Memory B cell (primary cell): Measurements from ENCODE around the gene PTEN.
A peak's percentile ranks its signal among the peaks of the same experiment; 100 is the strongest.
"Not testable (repeated sequence)": the region's sequence is repeated elsewhere in the genome, so short reads cannot be mapped to it uniquely, and the experiment has no call there.

ENCODE experiments used
- ATAC-seq: fragments of 150-1000 bp; cut with Tn5 transposase; 2 replicates; pipeline ENCODE4 v1.10.0; 2021; ENCODE audit warnings: low read depth, mild to moderate bottlenecking, moderate library complexity
- DNase-seq, 2 donors: peaks; one replicate each; pipeline ENCODE4 v3.0.0; 2022; ENCODE audit warnings: low spot score in 2 of 2
- H3K27ac Mint-ChIP-seq: one replicate; pipeline ENCODE4 v1.8.0; 2022; ENCODE audit warnings: mild to moderate bottlenecking, moderate library complexity, mixed read lengths
- H3K27me3 Mint-ChIP-seq: one replicate; pipeline ENCODE4 v1.8.0; 2022; ENCODE audit warnings: mixed read lengths
- H3K36me3 Mint-ChIP-seq: one replicate; pipeline ENCODE4 v1.8.0; 2022; ENCODE audit warnings: mild to moderate bottlenecking, mixed read lengths
- H3K4me1 Mint-ChIP-seq: one replicate; pipeline ENCODE4 v1.8.0; 2022; ENCODE audit warnings: mixed read lengths
- H3K4me3 Mint-ChIP-seq: one replicate; pipeline ENCODE4 v1.8.0; 2022; ENCODE audit warnings: mild to moderate bottlenecking, moderate library complexity, mixed read lengths
- H3K9me3 Mint-ChIP-seq: one replicate; pipeline ENCODE4 v1.8.0; 2022; ENCODE audit warnings: mixed read lengths

PTEN gene

GRCh38 chr10:87860156-87860795, 3.1 kb upstream of the PTEN start:
- ATAC-seq, result peak; percentile 18
- peak in 1 of 2 donors; percentile 42 for DNase-seq
- Mint-ChIP-seq H3K36me3 (no peaks in the 10 kb centered on the region), H3K4me1 (peaks cover 20% of the 10 kb centered on the region), H3K9me3 (no peaks in the 10 kb centered on the region), H3K4me3 (peak overlapping the region; percentile 55), H3K27me3 (no peaks in the 10 kb centered on the region), H3K27ac (peak overlapping the region; percentile 93)

DNA sequence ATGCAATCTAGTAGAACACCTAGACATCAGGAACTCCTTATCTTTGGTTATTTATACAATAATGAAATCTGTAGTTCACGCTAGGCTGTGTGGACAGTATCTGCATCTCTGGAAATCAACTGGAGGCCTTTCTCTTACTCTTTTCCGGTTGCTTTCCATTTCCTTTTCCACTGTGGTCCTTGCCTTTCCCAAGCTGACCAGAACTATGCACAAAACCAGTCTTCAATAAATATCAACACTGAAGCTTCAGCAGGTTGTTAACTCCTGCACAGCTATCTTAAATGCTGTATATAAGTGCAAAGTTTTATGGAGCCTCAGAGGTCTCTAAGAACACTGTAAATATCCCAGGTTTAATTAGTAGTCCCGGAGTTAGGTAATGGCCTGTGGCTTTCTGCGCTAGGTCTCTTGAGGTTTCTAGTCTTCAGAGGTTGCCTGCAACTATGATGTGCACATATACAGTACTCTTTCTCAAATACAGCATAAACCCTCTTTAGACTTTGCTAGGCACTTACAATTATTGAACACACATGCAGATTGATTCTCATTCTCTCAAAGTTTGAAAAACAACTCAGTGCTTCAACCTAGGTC, 2.5 kb upstream of the PTEN start:
- Mint-ChIP-seq H3K4me3 (peak overlapping the region; percentile 93), H3K27me3 (no peaks in the 10 kb centered on the region), H3K4me1 (peaks cover 24% of the 10 kb centered on the region), H3K9me3 (no peaks in the 10 kb centered on the region), H3K27ac (peak overlapping the region; percentile 93), H3K36me3 (peaks cover 2% of the 10 kb centered on the region)
- ATAC-seq, result no peak
- DNase-seq, result no peak

- Mint-ChIP-seq H3K4me1 (peaks cover 25% of the 10 kb centered on the region), H3K9me3 (no peaks in the 10 kb centered on the region), H3K27me3 (no peaks in the 10 kb centered on the region), H3K27ac (peak overlapping the region; percentile 93), H3K4me3 (peak overlapping the region; percentile 93), H3K36me3 (peaks cover 2% of the 10 kb centered on the region)
- no peak for DNase-seq
- ATAC-seq, result peak; percentile 1
Measured at GRCh38 chr10:87861566-87861952, 1.9 kb upstream of the PTEN start.

GRCh38 chr10:87861953-87862678, 1.3 kb upstream of the PTEN start:
- peaks cover 4% of the 10 kb centered on the region for H3K36me3 Mint-ChIP-seq
- peak overlapping the region; percentile 93 for H3K27ac Mint-ChIP-seq
- peaks cover 28% of the 10 kb centered on the region for H3K4me1 Mint-ChIP-seq
- no peaks in the 10 kb centered on the region for H3K27me3 Mint-ChIP-seq
- H3K4me3 Mint-ChIP-seq, result peak overlapping the region; percentile 93
- H3K9me3 Mint-ChIP-seq, result no peaks in the 10 kb centered on the region
- ATAC-seq (peak; percentile 67), DNase-seq (peak; percentile 90)

- Mint-ChIP-seq H3K27ac (peak overlapping the region; percentile 93), H3K36me3 (peaks cover 5% of the 10 kb centered on the region), H3K4me1 (peaks cover 31% of the 10 kb centered on the region), H3K4me3 (peak overlapping the region; percentile 93), H3K27me3 (no peaks in the 10 kb centered on the region), H3K9me3 (no peaks in the 10 kb centered on the region)
- ATAC-seq (peak; percentile 28), DNase-seq (no peak)
Measured at GRCh38 chr10:87862679-87863052, 759 bp upstream of the PTEN start.

- H3K9me3 Mint-ChIP-seq, H3K27me3 Mint-ChIP-seq, ATAC-seq, H3K36me3 Mint-ChIP-seq: not testable (repeated sequence)
- DNase-seq, result peak; percentile 21 to 39
- H3K4me1 Mint-ChIP-seq, result peaks cover 36% of the 10 kb centered on the region
- H3K27ac Mint-ChIP-seq, result peak overlapping the region; percentile 93
- peak overlapping the region; percentile 97 for H3K4me3 Mint-ChIP-seq
Measured at GRCh38 chr10:87863951-87864495, 598 bp downstream of the PTEN start.

DNA sequence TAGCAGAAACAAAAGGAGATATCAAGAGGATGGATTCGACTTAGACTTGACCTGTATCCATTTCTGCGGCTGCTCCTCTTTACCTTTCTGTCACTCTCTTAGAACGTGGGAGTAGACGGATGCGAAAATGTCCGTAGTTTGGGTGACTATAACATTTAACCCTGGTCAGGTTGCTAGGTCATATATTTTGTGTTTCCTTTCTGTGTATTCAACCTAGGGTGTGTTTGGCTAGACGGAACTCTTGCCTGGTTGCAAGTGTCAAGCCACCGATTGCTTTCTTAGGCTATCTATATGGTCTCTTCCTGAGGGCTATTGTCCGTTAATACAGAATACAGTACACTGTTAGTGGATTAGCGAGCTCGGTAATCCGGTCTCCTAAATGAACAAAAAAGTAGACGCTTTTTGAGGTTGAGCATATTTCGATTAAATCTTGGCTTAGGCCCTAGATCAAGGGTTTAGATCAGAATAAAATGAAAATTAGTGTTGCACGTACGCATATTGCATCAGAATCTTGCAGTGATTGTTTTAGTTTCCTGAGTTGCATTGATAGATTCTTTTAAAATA, 1.2 kb downstream of the PTEN start:
- H3K27ac Mint-ChIP-seq, result peak overlapping the region; percentile 87
- no peaks in the 10 kb centered on the region for H3K9me3 Mint-ChIP-seq
- H3K36me3 Mint-ChIP-seq, result peaks cover 5% of the 10 kb centered on the region
- peaks cover 39% of the 10 kb centered on the region for H3K4me1 Mint-ChIP-seq
- DNase-seq, result no peak
- peak overlapping the region; percentile 97 for H3K4me3 Mint-ChIP-seq
- no peak for ATAC-seq
- no peaks in the 10 kb centered on the region for H3K27me3 Mint-ChIP-seq

DNA sequence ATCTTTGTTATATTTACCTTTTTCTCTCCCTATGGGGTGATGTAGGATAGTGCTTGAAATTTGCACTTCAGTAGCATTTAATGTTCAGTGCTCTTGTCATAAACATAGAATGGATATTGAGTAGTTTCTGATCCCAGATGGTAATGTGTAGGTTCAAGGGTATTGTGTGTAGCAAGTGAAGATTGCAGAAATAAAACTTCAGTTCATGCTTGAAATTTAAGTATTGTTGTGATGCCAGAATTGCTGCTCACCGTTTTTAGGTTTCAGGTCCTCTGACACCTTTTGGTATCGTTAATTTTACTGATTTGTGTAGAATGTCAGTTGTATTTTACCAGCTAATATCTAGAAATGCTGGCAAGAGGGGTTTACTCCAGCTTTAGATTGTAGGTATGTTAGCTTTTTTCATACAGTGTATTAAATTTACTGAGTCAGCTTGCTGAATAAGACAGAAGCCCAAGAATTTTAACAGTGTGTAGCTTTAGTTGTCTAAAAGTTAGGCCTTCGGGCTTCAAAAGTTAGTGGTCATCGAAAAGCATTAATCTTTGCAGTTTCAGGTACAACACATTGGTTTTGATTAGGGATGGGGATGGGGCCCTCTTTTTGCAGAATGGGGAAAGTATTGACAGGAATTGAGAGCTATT, 1.9 kb downstream of the PTEN start:
- H3K36me3 Mint-ChIP-seq, result peaks cover 5% of the 10 kb centered on the region

GRCh38 chr10:87866412-87866974, 3.1 kb downstream of the PTEN start:
- Mint-ChIP-seq H3K9me3 (no peaks in the 10 kb centered on the region), H3K27ac (peak overlapping the region; percentile 69), H3K36me3 (peaks cover 5% of the 10 kb centered on the region), H3K4me1 (peaks cover 28% of the 10 kb centered on the region), H3K27me3 (no peaks in the 10 kb centered on the region), H3K4me3 (peak overlapping the region; percentile 97)
- ATAC-seq, result no peak
- no peak for DNase-seq

More for the DNA sequence above, 1.9 kb downstream of the PTEN start:
- no peaks in the 10 kb centered on the region for H3K9me3 Mint-ChIP-seq
- ATAC-seq, result no peak
- H3K27ac Mint-ChIP-seq, result peak overlapping the region; percentile 87
- no peaks in the 10 kb centered on the region for H3K27me3 Mint-ChIP-seq
- H3K4me1 Mint-ChIP-seq, result peaks cover 34% of the 10 kb centered on the region
- no peak for DNase-seq
- peak overlapping the region; percentile 97 for H3K4me3 Mint-ChIP-seq

- peaks cover 5% of the 10 kb centered on the region for H3K36me3 Mint-ChIP-seq
- H3K9me3 Mint-ChIP-seq, result no peaks in the 10 kb centered on the region
- H3K27ac Mint-ChIP-seq, result no peak overlapping the region
- DNase-seq, result no peak
- no peaks in the 10 kb centered on the region for H3K27me3 Mint-ChIP-seq
- peaks cover 28% of the 10 kb centered on the region for H3K4me1 Mint-ChIP-seq
- H3K4me3 Mint-ChIP-seq, result peak overlapping the region; percentile 84
- no peak for ATAC-seq
Measured at GRCh38 chr10:87867453-87867852, 4.0 kb downstream of the PTEN start.

- Mint-ChIP-seq H3K4me1 (peaks cover 35% of the 10 kb centered on the region), H3K27me3 (no peaks in the 10 kb centered on the region), H3K36me3 (peaks cover 5% of the 10 kb centered on the region), H3K27ac (no peak overlapping the region), H3K9me3 (no peaks in the 10 kb centered on the region), H3K4me3 (peak overlapping the region; percentile 52)
- ATAC-seq (no peak), DNase-seq (no peak)
Measured at GRCh38 chr10:87868277-87868676, 4.9 kb downstream of the PTEN start.

GRCh38 chr10:87869139-87869538, 5.7 kb downstream of the PTEN start:
- not testable (repeated sequence) for H3K36me3 Mint-ChIP-seq, H3K27me3 Mint-ChIP-seq, ATAC-seq, H3K9me3 Mint-ChIP-seq, H3K27ac Mint-ChIP-seq, DNase-seq
- peak overlapping the region; percentile 46 for H3K4me3 Mint-ChIP-seq
- peaks cover 38% of the 10 kb centered on the region for H3K4me1 Mint-ChIP-seq

GRCh38 chr10:87869773-87870551, 6.5 kb downstream of the PTEN start:
- Mint-ChIP-seq H3K36me3 (peaks cover 5% of the 10 kb centered on the region), H3K27me3 (no peaks in the 10 kb centered on the region), H3K27ac (no peak overlapping the region), H3K4me1 (peaks cover 38% of the 10 kb centered on the region), H3K4me3 (no peak overlapping the region), H3K9me3 (no peaks in the 10 kb centered on the region)
- DNase-seq (no peak), ATAC-seq (no peak)
